Measurements from ENCODE around the gene AK1.

DNA sequence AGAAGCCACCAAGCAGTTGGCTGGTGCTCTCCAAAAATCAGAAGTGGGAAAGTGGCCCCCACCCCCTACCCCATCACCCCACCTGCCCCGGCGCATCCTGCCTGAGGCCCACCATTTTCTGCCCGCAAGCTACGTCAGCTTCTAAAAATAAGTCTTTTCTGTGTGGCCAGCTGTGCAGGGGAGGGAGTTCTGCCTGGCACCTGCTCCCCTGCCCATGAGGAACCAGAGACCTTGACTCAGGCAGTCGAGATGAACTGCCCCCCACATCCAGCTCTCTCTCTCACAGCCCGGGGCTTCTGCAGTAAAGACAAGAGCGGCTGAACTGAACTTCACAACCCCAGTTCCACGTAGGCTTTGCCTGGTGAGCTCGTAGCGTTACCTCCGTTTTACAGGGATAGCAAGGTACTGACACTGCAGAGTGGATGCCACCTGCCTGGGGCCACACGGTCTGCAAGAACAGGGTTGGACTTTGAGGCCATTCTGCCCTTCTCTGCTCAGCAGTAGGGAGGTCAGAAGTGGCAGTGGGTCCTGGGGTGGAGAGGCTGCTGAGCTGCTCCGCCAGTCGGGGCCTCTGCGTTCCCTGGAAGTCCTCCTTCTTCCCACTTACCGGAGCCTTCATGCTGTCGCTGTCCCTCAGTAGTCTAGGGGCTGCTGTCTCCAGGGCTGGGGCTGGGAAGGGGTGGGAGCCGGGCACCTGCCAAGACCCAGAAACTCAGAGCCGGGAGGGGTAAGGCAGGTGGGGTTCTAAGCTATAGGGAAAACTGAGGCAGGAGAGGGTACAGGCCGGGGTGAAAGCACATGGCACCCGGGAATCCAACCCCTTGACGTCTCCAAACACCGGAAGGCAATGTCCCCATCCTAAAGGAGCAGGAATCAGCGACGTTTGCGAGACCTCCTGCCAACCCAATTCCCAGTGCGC lies 38.6 kb upstream of the AK1 start:
- no peak for TF ChIP-seq CTCF (IDR thresholded peaks at IDR 0.05)
- TF ChIP-seq POLR2A (IDR thresholded peaks at IDR 0.05) = no peak

All from adrenal gland (tissue), 5 donors.